ENCODE measurements around the gene DEPDC7.
A peak's percentile ranks its signal among the peaks of the same experiment; 100 is the strongest.

DEPDC7 gene

DNA sequence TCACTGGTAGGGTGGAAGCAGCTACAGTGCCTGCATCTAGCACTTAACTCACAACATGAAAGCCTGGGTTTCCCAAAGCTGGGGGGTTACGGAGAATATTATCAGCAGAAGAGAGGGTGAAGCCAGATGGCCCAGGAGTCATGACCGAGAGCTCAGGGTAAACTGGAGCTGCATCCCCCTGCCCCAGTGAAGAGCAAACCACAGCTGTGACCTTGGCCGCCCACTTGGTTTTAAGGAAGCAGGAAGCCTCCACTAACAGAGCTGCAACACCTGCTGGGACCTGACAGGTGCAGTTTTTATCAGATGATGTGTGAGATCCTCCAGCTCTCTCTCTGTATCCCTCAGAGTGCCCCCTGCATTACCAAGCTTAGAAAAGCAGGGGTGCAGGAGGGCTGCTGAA is 44.6 kb downstream of the DEPDC7 start:
- DNase-seq (ENCODE audit: low read depth in 2 of 2), result no peak

DNA sequence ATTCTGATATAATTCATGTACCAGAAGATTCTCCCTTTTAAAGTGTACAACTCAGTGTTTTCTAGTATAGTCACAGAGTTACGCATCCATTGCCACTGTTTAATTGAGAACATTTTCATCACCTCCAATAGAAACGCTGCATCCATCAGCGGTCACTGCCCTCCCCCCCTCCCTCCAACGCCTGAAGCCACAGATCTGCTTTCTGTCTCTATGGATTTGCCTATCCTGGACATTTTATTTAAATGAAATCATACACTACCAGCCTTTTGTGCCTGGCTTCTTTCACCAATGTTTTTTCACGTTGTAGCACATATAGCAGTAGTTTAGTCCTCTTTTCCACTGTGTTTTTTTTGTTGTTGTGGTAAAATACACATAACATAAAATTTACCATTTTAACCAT is 46.5 kb downstream of the DEPDC7 start:
- no peak for DNase-seq (ENCODE audit: low read depth in 2 of 2)

- no peak for DNase-seq (ENCODE audit: low read depth in 2 of 2)
Observed at GRCh38 chr11:33063326-33063881, 47.7 kb downstream of the DEPDC7 start.

GRCh38 chr11:33064033-33064825 is 48.6 kb downstream of the DEPDC7 start:
- DNase-seq (ENCODE audit: low read depth in 2 of 2), result no peak

- no peak for DNase-seq (ENCODE audit: low read depth in 2 of 2)
Observed at GRCh38 chr11:33064866-33065265, 49.2 kb downstream of the DEPDC7 start.

- DNase-seq (ENCODE audit: low read depth in 2 of 2), result peak; percentile 64 to 66
Observed at GRCh38 chr11:33065445-33066178, 49.9 kb downstream of the DEPDC7 start.

DNA sequence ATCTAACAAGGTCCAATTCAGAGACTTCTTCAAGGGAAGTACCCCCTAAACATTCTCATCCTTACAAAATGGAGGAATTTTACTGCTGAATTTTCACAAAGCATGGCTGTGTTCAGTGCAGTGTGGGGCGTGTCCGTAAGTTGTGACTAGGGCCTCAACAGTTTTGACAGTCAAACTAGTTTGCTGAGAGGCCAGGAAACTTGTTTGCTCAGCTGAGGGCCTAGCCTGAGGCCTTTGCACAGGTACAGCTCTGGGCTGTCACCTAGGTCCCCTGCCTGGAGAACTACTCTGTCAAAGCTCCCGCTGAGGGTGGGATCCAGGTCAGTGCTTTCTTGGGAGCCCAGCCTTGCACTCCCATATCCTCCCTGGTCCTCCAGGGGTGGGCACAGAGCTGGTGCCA is 51.6 kb downstream of the DEPDC7 start:
- DNase-seq (ENCODE audit: low read depth in 2 of 2), result no peak

DNA sequence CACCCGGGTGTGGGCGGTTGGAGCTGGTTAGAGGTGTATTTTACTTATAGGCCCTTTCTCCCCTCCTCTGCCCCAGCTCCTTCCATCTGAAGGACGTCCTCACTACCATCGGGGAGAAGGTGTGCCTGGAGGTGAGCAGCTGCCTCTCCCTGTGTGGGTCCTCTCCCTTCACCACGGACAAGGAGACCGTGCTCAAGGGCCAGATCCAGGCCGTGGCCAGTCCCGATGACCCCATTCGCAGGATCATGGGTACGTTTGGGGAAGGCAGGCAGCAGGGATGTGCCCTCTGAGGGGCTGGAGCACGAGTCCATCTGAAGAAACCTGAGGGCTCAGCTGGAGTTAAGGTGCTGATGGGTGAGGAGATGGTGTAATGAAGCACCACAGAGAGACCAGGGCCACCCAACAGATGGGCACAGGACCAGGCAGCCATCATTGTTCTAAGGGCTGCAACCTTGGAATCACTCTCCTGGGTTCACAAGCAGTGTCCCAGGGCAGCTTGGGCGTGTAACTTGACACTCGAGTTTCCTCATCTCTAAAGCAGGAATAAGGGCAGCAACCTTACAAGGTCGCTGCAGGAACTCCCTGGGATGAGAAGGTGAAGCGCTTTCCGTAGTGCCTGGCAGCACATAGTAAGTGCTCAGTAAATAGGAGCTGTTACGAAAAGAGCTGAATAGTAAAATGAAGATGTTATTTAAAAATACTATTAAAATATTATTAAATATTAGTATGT is 53.1 kb downstream of the DEPDC7 start:
- no peak for DNase-seq (ENCODE audit: low read depth in 2 of 2)

- DNase-seq (ENCODE audit: low read depth in 2 of 2), result no peak
Observed at GRCh38 chr11:33072465-33072864, 56.8 kb downstream of the DEPDC7 start.
